HG02870 (cell line): ENCODE measurements around the gene LGALS7.
"Not testable (repeated sequence)": the region's sequence is repeated elsewhere in the genome, so short reads cannot be mapped to it uniquely, and the experiment has no call there.

ENCODE experiments used
- ATAC-seq: cut with Tn5 transposase; IDR thresholded peaks from one replicate; pipeline ENCODE4 v1.9.1; 2021; ENCODE audit warnings: mild to moderate bottlenecking, moderate library complexity; ENCODE audit not compliant: unreplicated experiment

Gene LGALS7

GRCh38 chr19:38800577-38801347 is 27.4 kb upstream of the LGALS7 start:
- no peak for ATAC-seq

- ATAC-seq, result no peak
Observed at GRCh38 chr19:38799104-38799503, 25.8 kb upstream of the LGALS7 start.

- ATAC-seq, result not testable (repeated sequence)
Observed at GRCh38 chr19:38797781-38798180, 24.5 kb upstream of the LGALS7 start.

DNA sequence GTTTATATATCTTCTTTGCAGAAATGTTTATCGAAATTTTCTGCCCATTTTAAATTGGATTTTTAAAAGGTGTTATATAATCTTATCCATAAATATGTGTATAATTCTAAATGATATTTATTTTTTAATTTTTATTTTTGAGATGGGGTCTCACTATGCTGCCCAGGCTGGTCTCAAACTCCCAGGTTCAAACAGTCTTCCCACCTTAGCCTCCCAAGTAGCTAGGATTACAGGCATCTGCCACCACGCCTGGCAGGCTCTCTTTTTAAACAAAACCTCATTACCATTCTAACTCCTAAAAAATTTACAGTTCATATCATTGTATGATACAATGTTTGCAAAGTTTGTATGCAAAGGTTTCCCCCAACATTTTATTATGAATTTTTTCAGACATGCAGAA is 22.8 kb upstream of the LGALS7 start:
- no peak for ATAC-seq

GRCh38 chr19:38795549-38795948 is 22.2 kb upstream of the LGALS7 start:
- no peak for ATAC-seq

- ATAC-seq, result no peak
Observed at GRCh38 chr19:38793671-38794070, 20.4 kb upstream of the LGALS7 start.

GRCh38 chr19:38793177-38793576 is 19.9 kb upstream of the LGALS7 start:
- ATAC-seq, result no peak

GRCh38 chr19:38792250-38793111 is 19.2 kb upstream of the LGALS7 start:
- ATAC-seq, result no peak

GRCh38 chr19:38791451-38792064 is 18.2 kb upstream of the LGALS7 start:
- not testable (repeated sequence) for ATAC-seq

- ATAC-seq, result not testable (repeated sequence)
Observed at GRCh38 chr19:38790507-38791403, 17.4 kb upstream of the LGALS7 start.

DNA sequence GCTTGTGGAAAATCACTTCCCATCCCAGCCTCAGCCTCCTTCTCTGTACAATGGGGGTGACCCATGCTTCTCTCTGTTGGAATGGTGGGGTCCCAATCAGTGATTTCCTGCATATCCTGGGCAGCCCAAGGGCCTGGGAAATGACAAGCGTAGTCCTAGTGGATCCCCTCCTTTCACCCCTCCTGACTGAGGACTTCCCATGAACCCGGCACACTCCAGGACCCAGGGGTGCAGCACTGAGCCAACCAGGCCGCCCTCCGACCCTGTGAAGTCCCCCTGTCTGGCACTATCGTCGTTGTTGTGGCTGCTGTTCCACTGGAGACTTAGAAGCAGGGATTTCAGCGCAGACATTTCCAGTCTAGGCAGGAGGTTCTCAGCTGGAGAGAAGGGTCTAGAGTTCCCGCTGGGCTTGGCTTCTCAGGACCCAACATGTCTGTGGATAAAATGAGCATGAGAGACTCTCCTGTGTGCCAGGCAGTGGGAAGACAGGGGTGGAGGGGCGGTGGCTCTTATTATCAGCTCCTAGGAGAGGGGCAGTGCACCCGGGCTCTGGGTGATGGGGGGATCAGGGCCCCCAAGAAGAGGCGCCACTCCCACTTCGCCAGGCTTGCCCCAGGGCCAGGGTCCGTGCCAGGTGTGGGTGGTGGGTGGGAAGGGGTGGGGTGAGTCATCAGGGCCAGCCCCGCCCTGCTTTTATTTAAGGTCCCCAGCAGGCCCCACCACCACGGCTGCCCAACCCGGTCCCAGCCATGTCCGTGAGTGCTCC is 15.3 kb upstream of the LGALS7 start, which contains the start of gene LGALS7B:
TSS of gene LGALS7B (plus strand) at position 723 of the 766 bp plus-strand sequence. CDS start at position 750, 27 bp downstream.
- no peak for ATAC-seq

DNA sequence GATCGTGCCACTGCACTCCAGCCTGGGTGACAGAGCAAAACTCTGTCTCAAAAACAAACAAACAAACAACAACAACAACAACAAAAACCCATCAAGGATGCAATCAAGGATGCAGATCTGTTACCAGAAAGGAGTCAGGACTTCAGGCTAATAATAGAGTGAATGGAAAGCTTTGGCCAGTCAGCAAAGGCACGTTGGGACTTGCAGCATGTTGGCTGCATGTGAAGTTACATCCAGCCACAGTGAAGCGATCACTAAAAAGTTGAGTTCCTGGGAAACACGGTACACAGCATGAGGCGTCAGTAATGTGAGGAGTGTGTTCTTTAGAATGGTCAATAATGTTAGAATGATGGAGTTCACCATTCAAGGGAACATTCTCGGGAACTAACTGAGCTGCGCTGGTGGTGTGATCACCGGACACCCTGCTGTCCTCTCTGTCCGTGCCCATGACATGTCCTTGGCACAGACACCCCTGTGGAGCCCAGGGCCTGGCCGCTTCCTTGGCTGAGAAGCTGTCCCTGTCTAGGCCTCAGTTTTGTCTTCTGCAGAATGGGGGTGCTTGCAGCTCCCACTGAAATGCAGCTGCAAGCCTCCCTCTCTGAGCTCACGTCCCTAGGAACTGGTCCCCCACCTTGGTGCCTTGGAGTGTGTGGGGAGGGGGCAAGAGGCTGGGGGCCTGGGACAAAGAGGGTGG is 13.4 kb upstream of the LGALS7 start:
- ATAC-seq, result no peak

DNA sequence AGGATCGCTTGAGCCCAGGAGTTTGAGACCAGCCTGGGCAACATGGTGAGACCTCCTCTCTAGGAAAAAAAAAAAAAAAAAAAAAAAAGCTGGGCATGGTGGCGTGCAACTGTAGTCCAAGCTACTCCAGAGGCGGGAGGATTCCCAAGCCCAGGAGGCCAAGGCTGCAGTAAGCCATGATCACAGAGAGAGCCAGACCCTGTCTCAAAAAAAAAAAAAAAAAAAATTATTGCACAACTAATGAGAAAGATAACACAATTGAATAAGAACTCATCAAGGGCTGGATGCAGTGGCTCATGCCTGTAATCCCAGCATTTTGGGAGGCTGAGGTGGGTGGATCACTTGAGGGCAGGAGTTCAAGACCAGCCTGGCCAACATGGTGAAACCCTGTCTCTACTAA is 12.7 kb upstream of the LGALS7 start:
- not testable (repeated sequence) for ATAC-seq

DNA sequence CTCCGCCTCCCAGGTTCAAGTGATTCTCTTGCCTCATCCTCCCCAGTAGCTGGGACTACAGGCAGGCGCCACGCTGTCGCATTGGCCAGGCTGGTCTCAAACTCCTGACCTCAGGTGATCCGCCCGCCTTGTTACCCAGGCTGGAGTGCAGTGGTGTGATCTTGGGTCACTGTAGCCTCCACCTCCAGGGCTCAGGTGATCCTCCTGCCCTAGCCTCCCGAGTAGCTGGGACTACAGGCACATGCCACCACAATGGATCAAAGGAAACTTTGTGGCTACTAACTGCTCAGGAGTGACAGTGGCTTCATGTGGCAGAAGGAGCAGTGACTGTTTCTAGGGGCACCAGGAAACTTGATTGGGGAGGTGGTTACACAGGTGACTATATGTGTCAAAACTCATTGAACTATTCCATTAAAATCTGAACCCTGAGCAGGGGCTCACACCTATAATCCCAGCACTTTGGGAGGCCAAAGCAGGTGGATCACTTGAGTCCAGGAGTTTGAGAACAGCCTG is 11.9 kb upstream of the LGALS7 start:
- ATAC-seq, result no peak

- ATAC-seq, result no peak
Observed at GRCh38 chr19:38784224-38784623, 10.9 kb upstream of the LGALS7 start.

DNA sequence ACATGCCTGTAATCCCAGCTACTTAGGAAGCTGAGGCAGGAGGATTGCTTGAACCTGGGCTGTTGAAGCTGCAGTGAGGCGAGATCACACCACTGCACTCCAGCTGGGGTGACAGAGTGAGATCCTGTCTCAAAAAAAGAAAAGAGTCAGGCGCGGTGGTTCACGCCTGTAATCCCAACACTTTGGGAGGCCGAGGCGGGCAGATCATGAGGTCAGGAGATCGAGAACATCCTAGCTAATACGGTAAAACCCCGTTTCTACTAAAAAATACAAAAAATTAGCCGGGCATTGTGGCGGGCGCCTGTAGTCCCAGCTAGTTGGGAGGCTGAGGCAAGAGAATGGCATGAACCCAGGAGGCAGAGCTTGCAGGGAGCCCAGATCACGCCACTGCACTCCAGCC is 8.9 kb upstream of the LGALS7 start:
- ATAC-seq, result not testable (repeated sequence)

- no peak for ATAC-seq
Observed at GRCh38 chr19:38781058-38781457, 7.7 kb upstream of the LGALS7 start.

- ATAC-seq, result no peak
Observed at GRCh38 chr19:38780443-38780842, 7.1 kb upstream of the LGALS7 start.

DNA sequence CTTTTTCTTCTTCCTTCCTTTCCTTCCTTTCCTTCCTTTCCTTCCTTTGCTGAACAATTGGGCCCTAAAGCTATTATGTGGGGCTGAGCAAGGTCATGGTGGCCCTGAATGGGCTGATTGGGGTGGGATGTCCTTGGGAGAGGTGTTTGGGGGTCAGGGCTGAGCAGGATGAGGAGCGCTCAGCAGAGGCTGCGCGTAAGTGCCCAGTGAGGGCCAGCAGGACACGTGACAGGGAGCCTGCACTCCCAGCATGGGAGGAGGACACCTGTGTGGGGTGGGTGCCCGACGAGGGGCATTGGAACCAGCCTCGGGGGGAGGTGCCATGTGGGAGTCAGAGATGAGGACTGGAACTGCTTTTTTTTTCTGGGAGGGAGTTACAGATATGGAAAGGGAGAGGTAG is 5.4 kb upstream of the LGALS7 start:
- ATAC-seq, result no peak
